ENCODE measurements around the gene BMP6.

Gene BMP6

DNA sequence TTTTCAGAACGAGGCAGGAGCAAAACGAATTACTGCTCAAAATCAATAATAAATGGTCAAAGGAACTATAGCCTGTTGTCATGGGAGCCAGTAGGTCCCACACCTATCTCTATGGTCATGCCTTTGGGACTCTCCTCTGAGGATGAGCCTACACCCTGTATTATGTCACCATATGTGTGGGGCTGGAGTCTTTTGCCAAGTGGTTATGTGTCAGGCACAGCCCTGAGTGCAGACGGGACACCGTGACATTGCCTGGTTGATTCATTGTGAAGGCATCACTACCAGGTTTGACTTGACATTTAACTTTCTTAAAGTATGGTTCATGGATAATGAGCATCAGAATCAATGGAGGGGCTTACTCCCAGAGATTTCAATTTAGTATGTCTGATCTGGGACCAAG, 23.6 kb downstream of the BMP6 start:
- Mint-ChIP-seq H3K9me3 (no peaks in the 10 kb centered on the region), H3K36me3 (no peaks in the 10 kb centered on the region), H3K4me3 (no peak overlapping the region)

GRCh38 chr6:7750197-7750596, 24.3 kb downstream of the BMP6 start:
- no peak overlapping the region for H3K27ac Mint-ChIP-seq
- no peaks in the 10 kb centered on the region for H3K36me3 Mint-ChIP-seq
- no peak overlapping the region for H3K4me3 Mint-ChIP-seq
- DNase-seq (ENCODE audit: low spot score in 2 of 2) (no peak), ATAC-seq (no peak)
- H3K4me1 Mint-ChIP-seq, result no peaks in the 10 kb centered on the region
- no peaks in the 10 kb centered on the region for H3K9me3 Mint-ChIP-seq

More for the DNA sequence above, 23.6 kb downstream of the BMP6 start:
- DNase-seq (ENCODE audit: low spot score in 2 of 2) (no peak), ATAC-seq (no peak)
- no peaks in the 10 kb centered on the region for H3K4me1 Mint-ChIP-seq
- H3K27ac Mint-ChIP-seq, result no peak overlapping the region

DNA sequence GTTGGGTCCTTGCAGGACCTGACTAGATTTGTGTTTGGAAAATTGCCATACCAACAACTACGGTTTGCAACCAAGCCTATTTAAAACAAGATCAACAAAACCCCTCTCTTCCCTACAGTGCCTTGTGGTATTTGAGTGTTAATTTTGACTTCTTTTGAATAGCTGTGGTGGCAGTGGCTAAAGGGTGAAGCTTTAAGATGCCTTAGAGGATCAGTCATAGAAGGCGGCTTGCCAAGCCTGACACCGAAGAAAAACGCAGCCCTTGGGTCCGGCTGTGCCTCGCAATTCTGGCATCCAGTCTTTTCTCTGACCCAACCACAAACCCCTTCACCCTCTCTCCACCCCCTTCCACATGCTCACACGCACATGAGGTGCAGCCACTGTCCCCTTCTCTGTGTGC, 32.6 kb downstream of the BMP6 start:
- no peaks in the 10 kb centered on the region for H3K36me3 Mint-ChIP-seq
- no peaks in the 10 kb centered on the region for H3K4me1 Mint-ChIP-seq
- ATAC-seq (no peak), DNase-seq (ENCODE audit: low spot score in 2 of 2) (no peak)
- no peaks in the 10 kb centered on the region for H3K9me3 Mint-ChIP-seq
- H3K27ac Mint-ChIP-seq, result no peak overlapping the region
- H3K4me3 Mint-ChIP-seq, result no peak overlapping the region

DNA sequence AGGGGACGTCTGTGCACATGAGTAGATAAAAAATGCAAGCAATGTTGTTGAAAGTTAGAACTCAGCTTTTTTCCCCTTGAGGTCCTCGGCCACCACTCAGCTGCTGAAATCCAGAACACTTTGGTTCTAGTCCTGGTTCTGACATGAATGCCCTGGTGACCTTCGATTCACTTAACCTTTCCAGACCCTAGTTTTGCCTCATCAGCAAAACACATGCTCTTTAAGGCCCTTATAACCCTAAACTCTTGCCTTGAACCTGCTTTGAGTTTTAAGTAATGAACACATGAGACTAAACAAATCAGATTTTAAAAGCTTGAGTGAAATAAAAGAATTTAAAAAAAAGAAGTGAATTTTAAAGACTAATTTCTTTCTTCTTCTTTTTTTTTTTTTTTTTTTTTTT, 33.4 kb downstream of the BMP6 start:
- H3K36me3 Mint-ChIP-seq, result no peaks in the 10 kb centered on the region
- no peaks in the 10 kb centered on the region for H3K4me1 Mint-ChIP-seq
- ATAC-seq, result no peak
- no peaks in the 10 kb centered on the region for H3K9me3 Mint-ChIP-seq
- H3K4me3 Mint-ChIP-seq, result no peak overlapping the region
- no peak for DNase-seq (ENCODE audit: low spot score in 2 of 2)
- no peak overlapping the region for H3K27ac Mint-ChIP-seq

- H3K4me1 Mint-ChIP-seq, result no peaks in the 10 kb centered on the region
- H3K4me3 Mint-ChIP-seq, result no peak overlapping the region
- no peaks in the 10 kb centered on the region for H3K9me3 Mint-ChIP-seq
- no peak overlapping the region for H3K27ac Mint-ChIP-seq
- no peak for DNase-seq (ENCODE audit: low spot score in 2 of 2)
- no peak for ATAC-seq
- H3K36me3 Mint-ChIP-seq, result no peaks in the 10 kb centered on the region
Observed at GRCh38 chr6:7761051-7761450, 35.2 kb downstream of the BMP6 start.

DNA sequence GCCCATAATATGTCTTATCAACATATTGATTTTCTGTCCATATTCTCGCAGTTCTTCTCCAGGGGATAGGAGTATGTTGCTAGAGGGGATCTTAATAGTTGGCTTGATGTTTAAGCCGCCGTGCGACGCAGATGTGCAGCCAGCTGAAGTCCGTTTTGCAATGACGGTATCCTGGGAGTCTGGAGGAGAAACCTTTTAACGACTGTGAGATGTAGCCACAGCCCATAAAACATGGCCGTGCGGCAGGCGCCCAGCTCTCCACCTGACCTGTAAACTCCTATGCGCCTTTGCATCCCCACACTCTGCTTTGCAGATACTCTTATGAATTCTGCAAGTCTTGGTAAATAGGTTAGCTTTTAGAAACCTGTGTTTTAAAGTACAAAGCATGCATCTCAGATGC, 36.9 kb downstream of the BMP6 start:
- Mint-ChIP-seq H3K9me3 (no peaks in the 10 kb centered on the region), H3K4me1 (no peaks in the 10 kb centered on the region), H3K4me3 (no peak overlapping the region), H3K27ac (no peak overlapping the region), H3K36me3 (no peaks in the 10 kb centered on the region)
- ATAC-seq (no peak), DNase-seq (ENCODE audit: low spot score in 2 of 2) (no peak)

- DNase-seq (ENCODE audit: low spot score in 2 of 2) (no peak), ATAC-seq (no peak)
- H3K27ac Mint-ChIP-seq, result no peak overlapping the region
- H3K4me3 Mint-ChIP-seq, result no peak overlapping the region
- no peaks in the 10 kb centered on the region for H3K9me3 Mint-ChIP-seq
- H3K36me3 Mint-ChIP-seq, result no peaks in the 10 kb centered on the region
- H3K4me1 Mint-ChIP-seq, result no peaks in the 10 kb centered on the region
Observed at GRCh38 chr6:7763881-7764280, 38.0 kb downstream of the BMP6 start.

- H3K9me3 Mint-ChIP-seq, result no peaks in the 10 kb centered on the region
- DNase-seq (ENCODE audit: low spot score in 2 of 2), result no peak
- H3K36me3 Mint-ChIP-seq, result no peaks in the 10 kb centered on the region
- no peak overlapping the region for H3K27ac Mint-ChIP-seq
- H3K4me1 Mint-ChIP-seq, result no peaks in the 10 kb centered on the region
- no peak for ATAC-seq
- no peak overlapping the region for H3K4me3 Mint-ChIP-seq
Observed at GRCh38 chr6:7765575-7766325, 39.9 kb downstream of the BMP6 start.

DNA sequence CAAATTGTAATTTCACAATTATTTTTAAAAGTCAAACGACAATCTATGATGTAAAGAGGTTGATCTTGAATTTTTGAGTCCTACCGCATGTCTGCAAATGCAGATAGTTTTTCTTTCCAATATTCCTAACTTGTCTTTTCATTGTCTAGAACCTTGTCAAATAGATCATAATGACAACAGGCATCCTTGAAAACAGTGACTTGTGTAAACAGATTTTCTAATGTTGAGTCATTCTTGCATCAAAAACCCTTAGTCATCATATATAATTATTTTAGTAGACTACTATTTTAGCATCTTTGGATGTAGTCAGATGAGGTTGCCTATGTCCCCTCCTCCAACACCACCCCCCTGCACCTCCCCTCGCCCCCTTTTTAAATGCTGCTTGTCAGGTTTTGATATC, 43.8 kb downstream of the BMP6 start:
- no peaks in the 10 kb centered on the region for H3K36me3 Mint-ChIP-seq
- H3K4me1 Mint-ChIP-seq, result no peaks in the 10 kb centered on the region
- ATAC-seq (no peak), DNase-seq (ENCODE audit: low spot score in 2 of 2) (no peak)
- H3K27ac Mint-ChIP-seq, result no peak overlapping the region
- no peaks in the 10 kb centered on the region for H3K9me3 Mint-ChIP-seq
- H3K4me3 Mint-ChIP-seq, result no peak overlapping the region

DNA sequence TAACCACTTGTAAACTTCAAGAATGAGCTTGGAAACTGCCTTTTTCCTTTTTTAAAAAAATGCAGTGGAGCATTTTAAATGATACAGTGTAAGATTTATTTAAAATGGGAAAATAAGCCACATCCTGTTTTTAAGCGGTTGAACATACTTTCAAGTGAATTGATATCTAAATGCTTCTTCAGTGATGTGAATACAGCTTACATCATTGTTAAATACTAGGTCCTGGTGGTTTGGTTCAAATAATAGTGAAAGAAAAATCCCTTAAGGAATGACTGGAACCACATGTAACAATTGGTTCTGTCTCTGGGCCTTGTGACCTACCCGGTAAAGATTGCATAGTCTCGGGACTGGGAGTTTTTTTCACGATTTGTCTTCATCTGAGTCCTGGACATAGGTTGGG, 44.2 kb downstream of the BMP6 start:
- DNase-seq (ENCODE audit: low spot score in 2 of 2) (no peak), ATAC-seq (no peak)
- no peaks in the 10 kb centered on the region for H3K36me3 Mint-ChIP-seq
- no peak overlapping the region for H3K27ac Mint-ChIP-seq
- H3K4me3 Mint-ChIP-seq, result no peak overlapping the region
- no peaks in the 10 kb centered on the region for H3K4me1 Mint-ChIP-seq
- no peaks in the 10 kb centered on the region for H3K9me3 Mint-ChIP-seq

DNA sequence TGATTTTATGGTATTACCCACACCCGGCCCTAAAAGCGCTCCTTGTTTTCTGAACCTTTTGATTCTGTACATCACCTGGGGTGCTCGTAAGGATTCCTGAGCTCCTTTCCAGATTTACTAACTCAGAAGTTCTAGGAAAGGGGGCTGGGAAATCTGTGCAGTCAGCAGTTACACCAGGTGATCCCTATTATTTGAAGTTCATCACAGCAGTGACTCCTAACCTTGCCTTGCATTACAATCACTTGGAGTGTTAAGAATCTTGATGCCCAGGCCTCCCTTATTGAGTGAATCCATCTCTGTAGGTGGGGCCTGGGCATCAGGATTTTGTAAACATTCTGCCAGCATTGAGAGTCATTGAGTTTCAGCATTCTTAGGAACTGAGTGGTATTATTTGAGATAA, 44.7 kb downstream of the BMP6 start:
- Mint-ChIP-seq H3K9me3 (no peaks in the 10 kb centered on the region), H3K27ac (no peak overlapping the region), H3K4me3 (no peak overlapping the region), H3K4me1 (no peaks in the 10 kb centered on the region), H3K36me3 (no peaks in the 10 kb centered on the region)
- DNase-seq (ENCODE audit: low spot score in 2 of 2) (no peak), ATAC-seq (no peak)

DNA sequence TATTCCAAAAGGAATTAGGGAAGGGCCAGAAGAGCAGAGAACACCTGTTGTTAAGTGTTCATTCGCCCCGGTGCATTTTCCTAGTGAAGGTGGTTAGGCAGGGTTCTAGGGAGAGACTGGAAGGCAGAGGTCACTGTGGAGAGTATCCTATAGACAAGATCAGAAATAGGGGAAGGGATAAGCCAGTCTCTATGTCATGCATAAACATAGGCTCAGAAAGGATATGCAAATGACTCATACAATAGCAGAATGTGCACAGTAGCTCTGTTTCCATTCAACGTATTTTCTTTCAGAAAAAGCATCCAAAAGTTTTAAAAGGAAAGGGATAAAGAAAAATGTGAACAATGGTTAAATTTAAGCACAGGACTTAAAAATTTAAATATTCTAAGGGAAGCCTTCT, 47.4 kb downstream of the BMP6 start:
- Mint-ChIP-seq H3K4me1 (no peaks in the 10 kb centered on the region), H3K4me3 (no peak overlapping the region), H3K36me3 (no peaks in the 10 kb centered on the region), H3K9me3 (no peaks in the 10 kb centered on the region), H3K27ac (no peak overlapping the region)
- DNase-seq (ENCODE audit: low spot score in 2 of 2), result no peak
- ATAC-seq, result no peak

DNA sequence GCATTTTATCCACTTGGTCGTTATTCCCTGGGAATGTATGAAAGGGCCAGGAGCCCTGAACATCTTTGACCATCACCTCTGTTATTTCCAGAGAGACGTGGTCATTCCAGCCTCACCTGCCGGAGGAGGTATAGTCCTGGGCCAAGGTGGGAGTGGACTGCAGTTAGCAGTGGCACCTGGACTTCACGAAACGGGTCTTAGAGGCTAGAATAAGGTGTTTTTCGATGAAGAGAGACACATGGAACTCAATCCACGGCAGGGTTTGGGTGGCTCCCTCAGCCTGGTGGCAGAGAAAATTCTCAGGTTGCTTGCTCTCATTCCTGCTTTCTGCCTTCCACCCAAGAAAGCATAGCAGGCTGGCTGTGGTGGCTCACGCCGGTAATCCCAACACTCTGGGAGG, 48.0 kb downstream of the BMP6 start:
- no peak overlapping the region for H3K27ac Mint-ChIP-seq
- no peaks in the 10 kb centered on the region for H3K4me1 Mint-ChIP-seq
- no peak for ATAC-seq

GRCh38 chr6:7776509-7776908, 50.6 kb downstream of the BMP6 start:
- Mint-ChIP-seq H3K36me3 (no peaks in the 10 kb centered on the region), H3K9me3 (no peaks in the 10 kb centered on the region), H3K27ac (no peak overlapping the region), H3K4me3 (no peak overlapping the region), H3K4me1 (no peaks in the 10 kb centered on the region)
- ATAC-seq, result no peak
- DNase-seq (ENCODE audit: low spot score in 2 of 2), result no peak

More for the DNA sequence above, 48.0 kb downstream of the BMP6 start:
- Mint-ChIP-seq H3K36me3 (no peaks in the 10 kb centered on the region), H3K4me3 (no peak overlapping the region), H3K9me3 (no peaks in the 10 kb centered on the region)
- no peak for DNase-seq (ENCODE audit: low spot score in 2 of 2)

DNA sequence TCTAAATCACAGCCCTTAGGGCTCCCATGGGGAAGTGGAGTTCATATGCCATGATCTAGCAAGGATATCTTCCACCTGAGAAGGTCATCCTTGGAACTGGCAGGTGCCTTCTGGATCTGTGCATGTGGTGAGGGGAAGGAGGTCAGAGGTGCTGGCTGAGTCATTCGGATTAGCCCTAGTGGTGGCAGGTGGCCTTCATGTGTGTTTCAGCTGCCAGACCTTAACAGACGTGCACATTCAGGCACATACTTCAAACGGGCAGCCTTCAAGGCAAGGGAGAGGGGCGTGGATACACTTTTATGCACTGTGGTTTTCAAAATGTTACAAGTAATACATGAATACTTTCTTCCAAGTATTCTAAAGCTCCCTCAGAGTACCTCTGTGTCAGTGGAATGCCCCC, 51.2 kb downstream of the BMP6 start:
- no peaks in the 10 kb centered on the region for H3K4me1 Mint-ChIP-seq
- no peaks in the 10 kb centered on the region for H3K9me3 Mint-ChIP-seq
- no peak for ATAC-seq

GRCh38 chr6:7781240-7781639, 55.3 kb downstream of the BMP6 start:
- H3K36me3 Mint-ChIP-seq, result no peaks in the 10 kb centered on the region
- H3K27ac Mint-ChIP-seq, result no peak overlapping the region
- H3K9me3 Mint-ChIP-seq, result no peaks in the 10 kb centered on the region
- no peak for DNase-seq (ENCODE audit: low spot score in 2 of 2)
- H3K4me1 Mint-ChIP-seq, result no peaks in the 10 kb centered on the region
- H3K4me3 Mint-ChIP-seq, result no peak overlapping the region
- no peak for ATAC-seq

More for the DNA sequence above, 51.2 kb downstream of the BMP6 start:
- Mint-ChIP-seq H3K36me3 (no peaks in the 10 kb centered on the region), H3K4me3 (no peak overlapping the region), H3K27ac (no peak overlapping the region)
- no peak for DNase-seq (ENCODE audit: low spot score in 2 of 2)

DNA sequence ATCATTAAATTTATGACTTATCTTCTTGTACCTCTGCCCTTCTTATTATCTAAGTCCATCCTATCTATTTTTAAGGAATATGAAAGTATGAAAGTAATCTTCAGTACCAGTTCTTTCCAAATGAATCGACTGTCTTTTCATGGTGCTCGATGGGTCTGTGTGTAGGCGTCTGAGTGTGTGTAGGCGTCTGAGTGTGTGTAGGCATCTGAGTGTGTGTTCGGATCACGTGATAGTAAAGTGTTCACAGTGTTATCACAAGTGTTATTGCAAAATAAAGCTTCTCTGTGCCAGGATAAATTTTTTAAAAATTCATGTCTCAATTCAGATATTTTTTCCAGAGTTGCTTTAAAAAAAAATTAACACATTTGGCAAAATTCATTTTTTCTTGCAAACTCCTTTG, 58.3 kb downstream of the BMP6 start:
- Mint-ChIP-seq H3K4me1 (no peaks in the 10 kb centered on the region), H3K27ac (no peak overlapping the region), H3K36me3 (no peaks in the 10 kb centered on the region), H3K9me3 (no peaks in the 10 kb centered on the region), H3K4me3 (no peak overlapping the region)
- ATAC-seq, result no peak
- no peak for DNase-seq (ENCODE audit: low spot score in 2 of 2)
